SK-N-MC (cell line): Measurements from ENCODE around the gene TMEM121B.

Experiments used
- EZH2 ChIP-seq: fragments of 200-600 bp; sonication (generic); IDR thresholded peaks from one replicate; pipeline ENCODE4 v1.6.1; 2017; ENCODE audit warnings: antibody characterized with exemption
- POLR2AphosphoS5 ChIP-seq: IDR thresholded peaks from 2 replicates; pipeline ENCODE4 v1.6.1; 2012; ENCODE audit warnings: mild to moderate bottlenecking, low read depth, low read length, borderline replicate concordance

- no peak for TF ChIP-seq POLR2AphosphoS5
- TF ChIP-seq EZH2 = no peak
Observed at GRCh38 chr22:17095538-17095937, 25.6 kb downstream of the TMEM121B start.
